H9 (cell line): Measurements from ENCODE around the gene STARD7. TPM values are rescaled to one million over a fixed set of nuclear protein-coding genes. Genes with fewer than 3 reads are reported as not detected.

Experiments used
- DNase-seq: peaks from one replicate; pipeline ENCODE4 v3.0.0-alpha.2; 2017
- H2AFZ ChIP-seq: one replicate; pipeline ENCODE4 v1.6.1; 2013; ENCODE audit warnings: mild to moderate bottlenecking, low read length, control low read depth, moderate library complexity
- H2AK5ac ChIP-seq: 2 replicates; pipeline ENCODE4 v1.6.1; 2013; ENCODE audit warnings: low read length, control low read depth, mixed read lengths; ENCODE audit not compliant: insufficient read length
- H2BK120ac ChIP-seq: one replicate; pipeline ENCODE4 v1.6.1; 2013; ENCODE audit warnings: low read depth, mild to moderate bottlenecking, low read length, control low read depth, inconsistent platforms; ENCODE audit not compliant: poor library complexity, severe bottlenecking
- H2BK12ac ChIP-seq: 2 replicates; pipeline ENCODE4 v1.6.1; 2013; ENCODE audit warnings: low read length, control low read depth, mixed read lengths, low read depth; ENCODE audit not compliant: insufficient read length
- H2BK15ac ChIP-seq: 2 replicates; pipeline ENCODE4 v1.6.1; 2013; ENCODE audit warnings: low read depth, low read length, control low read depth
- H2BK20ac ChIP-seq: one replicate; pipeline ENCODE4 v1.6.1; 2013; ENCODE audit warnings: low read depth, mild to moderate bottlenecking, low read length, control low read depth, inconsistent platforms; ENCODE audit not compliant: poor library complexity, severe bottlenecking
- H2BK5ac ChIP-seq: 2 replicates; pipeline ENCODE4 v1.6.1; 2013; ENCODE audit warnings: low read length, control low read depth, mixed read lengths; ENCODE audit not compliant: insufficient read length
- H3K14ac ChIP-seq: 2 replicates; pipeline ENCODE4 v1.6.1; 2013; ENCODE audit warnings: low read length, control low read depth; ENCODE audit not compliant: insufficient read depth
- H3K18ac ChIP-seq: 2 replicates; pipeline ENCODE4 v1.6.1; 2013; ENCODE audit warnings: low read depth, mild to moderate bottlenecking, mixed read lengths, low read length, control low read depth; ENCODE audit not compliant: insufficient read length
- H3K23ac ChIP-seq: 2 replicates; pipeline ENCODE4 v1.6.1; 2013; ENCODE audit warnings: low read length, control low read depth, mixed read lengths, low read depth; ENCODE audit not compliant: insufficient read length
- H3K23me2 ChIP-seq: 2 replicates; pipeline ENCODE4 v1.6.1; 2013; ENCODE audit warnings: low read depth, mild to moderate bottlenecking, mixed read lengths, low read length, control low read depth; ENCODE audit not compliant: insufficient read length, poor library complexity, severe bottlenecking
- H3K27ac ChIP-seq: 2 replicates; pipeline ENCODE4 v1.5.1; 2013; ENCODE audit warnings: low read length, control low read depth, mixed read lengths, low read depth; ENCODE audit not compliant: insufficient read length
- H3K27me3 ChIP-seq: 2 replicates; pipeline ENCODE4 v1.6.1; 2013; ENCODE audit warnings: low read length, control low read depth, inconsistent platforms; ENCODE audit not compliant: insufficient read depth
- H3K4ac ChIP-seq: 2 replicates; pipeline ENCODE4 v1.6.1; 2013; ENCODE audit warnings: low read depth, mild to moderate bottlenecking, control low read depth, inconsistent platforms, low read length, moderate library complexity
- H3K4me1 ChIP-seq: 2 replicates; pipeline ENCODE4 v1.6.1; 2013; ENCODE audit warnings: low read length, control low read depth, inconsistent platforms; ENCODE audit not compliant: insufficient read depth
- H3K4me2 ChIP-seq: 2 replicates; pipeline ENCODE4 v1.6.1; 2013; ENCODE audit warnings: low read length, control low read depth, mixed read lengths; ENCODE audit not compliant: insufficient read length, insufficient read depth
- H3K56ac ChIP-seq: 2 replicates; pipeline ENCODE4 v1.6.1; 2013; ENCODE audit warnings: low read depth, mild to moderate bottlenecking, mixed read lengths, low read length, control low read depth; ENCODE audit not compliant: insufficient read length
- H3K79me1 ChIP-seq: 2 replicates; pipeline ENCODE4 v1.6.1; 2013; ENCODE audit warnings: low read depth, mild to moderate bottlenecking, moderate library complexity, low read length, control low read depth, inconsistent platforms; ENCODE audit not compliant: insufficient read depth, poor library complexity, severe bottlenecking
- H3K79me2 ChIP-seq: 2 replicates; pipeline ENCODE4 v1.6.1; 2013; ENCODE audit warnings: low read length, control low read depth, inconsistent platforms; ENCODE audit not compliant: insufficient read depth
- H3K9ac ChIP-seq: 2 replicates; pipeline ENCODE4 v1.6.1; 2013; ENCODE audit warnings: low read length, control low read depth, mixed read lengths; ENCODE audit not compliant: insufficient read length; ENCODE audit errors: extremely low read depth
- H3K9me3 ChIP-seq: one replicate; pipeline ENCODE4 v1.6.1; 2013; ENCODE audit warnings: low read depth, low read length, inconsistent platforms; ENCODE audit not compliant: control insufficient read depth
- H3T11ph ChIP-seq: one replicate; pipeline ENCODE4 v1.6.1; 2013; ENCODE audit warnings: mild to moderate bottlenecking, low read length, control low read depth, inconsistent platforms
- H4K20me1 ChIP-seq: one replicate; pipeline ENCODE4 v1.6.1; 2013; ENCODE audit not compliant: control insufficient read depth, insufficient read length, insufficient read depth
- H4K5ac ChIP-seq: 2 replicates; pipeline ENCODE4 v1.6.1; 2013; ENCODE audit warnings: low read depth, mild to moderate bottlenecking, mixed read lengths, low read length, control low read depth; ENCODE audit not compliant: insufficient read length
- H4K8ac ChIP-seq: replicated peaks from 2 replicates; pipeline ENCODE4 v1.6.1; 2013; ENCODE audit warnings: low read length, control low read depth, mixed read lengths, low read depth; ENCODE audit not compliant: insufficient read length
- H4K91ac ChIP-seq: 2 replicates; pipeline ENCODE4 v1.6.1; 2013; ENCODE audit warnings: low read depth, mild to moderate bottlenecking, moderate library complexity, mixed read lengths, low read length, control low read depth; ENCODE audit not compliant: insufficient read length
- H3K27ac Mint-ChIP-seq, 3 experiments: 2 replicates in 2 of 3; 3 replicates in 1 of 3; pipeline ENCODE4 v1.8.0; 2020 to 2021; ENCODE audit warnings: mixed read lengths in 3 of 3, mild to moderate bottlenecking in 1 of 3, moderate library complexity in 1 of 3
- H3K27me3 Mint-ChIP-seq: 2 replicates; pipeline ENCODE4 v1.8.0; 2021; ENCODE audit warnings: low read depth, mild to moderate bottlenecking, moderate library complexity, mixed read lengths
- H3K36me3 Mint-ChIP-seq, 3 experiments: 2 replicates in 2 of 3; 3 replicates in 1 of 3; pipeline ENCODE4 v1.8.0; 2020 to 2021; ENCODE audit warnings: low read depth in 3 of 3, mixed read lengths in 3 of 3; ENCODE audit not compliant: insufficient read depth in 1 of 3
- H3K4me1 Mint-ChIP-seq, 2 experiments: 2 replicates each; pipeline ENCODE4 v1.8.0; 2020; ENCODE audit warnings: mixed read lengths in 2 of 2
- H3K4me3 Mint-ChIP-seq, 2 experiments: 2 replicates in 1 of 2; 3 replicates in 1 of 2; pipeline ENCODE4 v1.8.0; 2020 to 2021; ENCODE audit warnings: mild to moderate bottlenecking in 2 of 2, mixed read lengths in 2 of 2, moderate library complexity in 1 of 2
- H3K9me3 Mint-ChIP-seq, 2 experiments: 2 replicates in 1 of 2; 3 replicates in 1 of 2; pipeline ENCODE4 v1.8.0; 2020; ENCODE audit warnings: mild to moderate bottlenecking in 2 of 2, mixed read lengths in 2 of 2, moderate library complexity in 1 of 2
- CTCF ChIP-seq: fragments of 200-600 bp; sonication (generic); conservative IDR thresholded peaks from 3 replicates; pipeline ENCODE4 v1.8.0; 2021; ENCODE audit warnings: antibody characterized with exemption, mild to moderate bottlenecking
- WGBS: extraction: QIAGEN DNeasy Blood & Tissue Kit; methylation state at CpG from one replicate; pipeline ENCODE4 v1.1.7; 2013; ENCODE audit warnings: missing lambda C conversion rate, low lambda C conversion rate, mixed read lengths; ENCODE audit not compliant: insufficient read length; ENCODE audit errors: extremely low coverage; 5-methylcytosine and 5-hydroxymethylcytosine counted together
- total RNA-seq: library from RNA; stranded (reverse); gene quantifications from 2 replicates; pipeline ENCODE4 v1.2.1, GENCODE V29; 2021

STARD7 gene
- total RNA-seq, 1 experiment from 2014 or later: 212 TPM

GRCh38 chr2:96207073-96207773 is 1.4 kb downstream of the STARD7 start:
- H3K4me2 ChIP-seq: peak overlapping the region; percentile 90
- H3K27ac ChIP-seq: no peak overlapping the region
- H4K8ac ChIP-seq: no peak overlapping the region
- TF ChIP-seq CTCF: no peak
- no peak overlapping the region for H2BK12ac ChIP-seq
- no peak overlapping the region for H4K5ac ChIP-seq
- DNase-seq: no peak
- H2BK15ac ChIP-seq: no peak overlapping the region
- no peak overlapping the region for H3K18ac ChIP-seq
- no CpG with 5 or more reads among the region's 11 CpGs for WGBS
- peak overlapping the region; percentile 86 for H3K9ac ChIP-seq
- Mint-ChIP-seq H3K27ac (peak overlapping the region; percentile 21 to 91 (median 76); a peak in 5 of 7 replicates), H3K4me1 (peaks cover 52 to 55% of the 10 kb centered on the region in 2 experiments), H3K9me3 (peaks cover 0 to 3% of the 10 kb centered on the region in 2 experiments; a peak in 2 of 5 replicates), H3K4me3 (peak overlapping the region; percentile 82 to 99), H3K36me3 (peaks cover 9 to 17% (median 15%) of the 10 kb centered on the region in 3 experiments; a peak in 6 of 7 replicates), H3K27me3 (no peaks in the 10 kb centered on the region)
- no peaks in the 10 kb centered on the region for H3K27me3 ChIP-seq
- H2BK5ac ChIP-seq: no peak overlapping the region
- no peak overlapping the region for H2AK5ac ChIP-seq
- no peak overlapping the region for H4K91ac ChIP-seq
- H2BK120ac ChIP-seq: no peak overlapping the region
- H3K14ac ChIP-seq: no peak overlapping the region
- H3K79me2 ChIP-seq: peaks cover 51% of the 10 kb centered on the region
- no peaks in the 10 kb centered on the region for H3K79me1 ChIP-seq
- no peaks in the 10 kb centered on the region for H4K20me1 ChIP-seq
- H3K23ac ChIP-seq: peak overlapping the region; percentile 26
- peaks cover 6% of the 10 kb centered on the region; the same call in 1 of the 2 replicates for H3K4me1 ChIP-seq
- H2BK20ac ChIP-seq: no peak overlapping the region
- H3K56ac ChIP-seq: no peak overlapping the region
- no peak overlapping the region for H3T11ph ChIP-seq
- no peaks in the 10 kb centered on the region for H3K9me3 ChIP-seq
- H3K4ac ChIP-seq: no peak overlapping the region
- H3K23me2 ChIP-seq: peaks cover 10% of the 10 kb centered on the region
- no peak overlapping the region for H2AFZ ChIP-seq
